Kidney (tissue), 14 donors: ENCODE measurements around the gene TULP4. TPM values are rescaled to one million over a fixed set of nuclear protein-coding genes. Genes with fewer than 3 reads are reported as not detected.

Experiments
- DNase-seq, 5 donors: peaks; one replicate each; pipeline ENCODE4 v3.0.0-alpha.2; 2013 to 2020
- FAIRE-seq: peaks from 2 replicates; lab custom pipeline; 2012; peaks lifted over from hg19 to GRCh38; lab: Jason Lieb, UNC
- H3K27ac ChIP-seq, 2 donors: one replicate each; pipeline ENCODE4 v1.7.0; 2013; ENCODE audit warnings: low read depth in 2 of 2, low read length in 2 of 2, inconsistent platforms in 1 of 2
- H3K27me3 ChIP-seq: one replicate; pipeline ENCODE4 v1.7.1; 2013; ENCODE audit warnings: low read length, inconsistent platforms; ENCODE audit not compliant: control insufficient read depth, insufficient read depth
- H3K36me3 ChIP-seq, 3 donors: one replicate each; pipeline versions ENCODE4 v1.7.0 to v1.7.1; 2013; ENCODE audit warnings: low read length in 3 of 3, control low read depth in 1 of 3, inconsistent platforms in 1 of 3; ENCODE audit not compliant: insufficient read depth in 3 of 3, control insufficient read depth in 2 of 3
- H3K4me1 ChIP-seq, 3 donors: one replicate each; pipeline versions ENCODE4 v1.7.0 to v1.7.1; 2013; ENCODE audit warnings: low read length in 3 of 3, inconsistent platforms in 1 of 3, low read depth in 1 of 3; ENCODE audit not compliant: control insufficient read depth in 2 of 3, insufficient read depth in 2 of 3
- H3K4me3 ChIP-seq, 3 donors: one replicate each; pipeline versions ENCODE4 v1.7.0 to v1.8.1; 2013; ENCODE audit warnings: low read length in 3 of 3, control low read depth in 1 of 3, inconsistent platforms in 1 of 3
- H3K9ac ChIP-seq, 3 donors: one replicate each; pipeline versions ENCODE4 v1.7.0 to v1.7.1; 2013; ENCODE audit warnings: low read length in 3 of 3, control low read depth in 1 of 3, inconsistent platforms in 1 of 3
- H3K9me3 ChIP-seq, 3 donors: one replicate each; pipeline versions ENCODE4 v1.7.0 to v1.7.1; 2013; ENCODE audit warnings: low read length in 3 of 3, control low read depth in 1 of 3, inconsistent platforms in 1 of 3; ENCODE audit not compliant: control insufficient read depth in 2 of 3, insufficient read depth in 1 of 3
- CTCF ChIP-seq: IDR thresholded peaks from 3 replicates; pipeline ENCODE4 v1.5.1; 2012; ENCODE audit warnings: mild to moderate bottlenecking, moderate library complexity, borderline replicate concordance; ENCODE audit not compliant: insufficient read depth; ENCODE audit errors: extremely low read depth
- intact Hi-C: fragments of 100-400 bp; cut with DNase I; formaldehyde crosslinking; loops from one replicate; pipeline ENCODE4 v1.11.1; 2022
- polyA plus RNA-seq: library from polyadenylated mRNA; stranded (reverse); fragments of 350-450 nt; fragmentation: Illumina TruSeq; extraction: RNeasy Lipid Tissue Mini Kit (QIAGEN cat#74804); gene quantifications from one replicate; pipeline ENCODE4 v1.2.3, GENCODE V29; 2014; ENCODE audit warnings: low read depth, low replicate concordance; ENCODE audit not compliant: insufficient read depth
- total RNA-seq: library from RNA; stranded (reverse); fragmentation: NEBNext Ultra II Directional; extraction: Animal tissue kit (Norgen Biotek cat#: 25700); gene quantifications from one replicate; pipeline ENCODE4 v1.2.1, GENCODE V29; 2021
- donor health status: control.
- donor health status: control.
- donor health status: control.
- donor health status: control.
- donor health status: control.
- donor health status: DM: yes; HTN: yes; CAD: no.
- donor health status: Normal renal cell carcinoma (clear cell type).

TULP4 gene
- total and polyA plus RNA-seq, 2 donors from 2014 or later, result 3.3 to 114 TPM

- DNase-seq (no peak), FAIRE-seq (no peak)
- TF ChIP-seq CTCF, result no peak
- Histone ChIP-seq H3K27me3 (no peaks in the 10 kb centered on the region), H3K27ac (no peak overlapping the region), H3K9ac (no peak overlapping the region), H3K4me3 (no peak overlapping the region), H3K4me1 (peaks cover 0 to 7% (median 5%) of the 10 kb centered on the region in 3 donors), H3K9me3 (no peaks in the 10 kb centered on the region), H3K36me3 (no peaks in the 10 kb centered on the region)
- intact Hi-C loops, result no loop called here
These were observed 8.0 kb upstream of the TULP4 start for GRCh38 chr6:158304254-158304653.

GRCh38 chr6:158309814-158310213 lies 2.5 kb upstream of the TULP4 start:
- Histone ChIP-seq H3K4me3 (no peak overlapping the region), H3K9ac (no peak overlapping the region), H3K27ac (no peak overlapping the region), H3K4me1 (no peaks in the 10 kb centered on the region), H3K9me3 (no peaks in the 10 kb centered on the region), H3K27me3 (no peaks in the 10 kb centered on the region), H3K36me3 (peaks cover 0 to 3% (median 0%) of the 10 kb centered on the region in 3 donors)
- intact Hi-C loops, result no loop called here
- FAIRE-seq (no peak), DNase-seq (no peak)
- TF ChIP-seq CTCF, result no peak

GRCh38 chr6:158311193-158311592 lies 1.1 kb upstream of the TULP4 start:
- intact Hi-C loops, result no loop called here
- Histone ChIP-seq H3K4me1 (no peaks in the 10 kb centered on the region), H3K9ac (no peak overlapping the region), H3K27me3 (no peaks in the 10 kb centered on the region), H3K4me3 (no peak overlapping the region), H3K27ac (no peak overlapping the region), H3K9me3 (no peaks in the 10 kb centered on the region), H3K36me3 (peaks cover 0 to 3% (median 0%) of the 10 kb centered on the region in 3 donors)
- FAIRE-seq (no peak), DNase-seq (no peak)
- TF ChIP-seq CTCF, result no peak

- no peak overlapping the region for H3K9ac ChIP-seq
- no peak for DNase-seq
- no peaks in the 10 kb centered on the region for H3K27me3 ChIP-seq
- no peak for FAIRE-seq
- H3K36me3 ChIP-seq, result peaks cover 0 to 3% (median 0%) of the 10 kb centered on the region in 3 donors
- no peak for TF ChIP-seq CTCF
- no peak overlapping the region for H3K4me3 ChIP-seq
- H3K9me3 ChIP-seq, result no peaks in the 10 kb centered on the region
- no peak overlapping the region for H3K27ac ChIP-seq
- intact Hi-C loops, result no loop called here
- no peaks in the 10 kb centered on the region for H3K4me1 ChIP-seq
These were observed 639 bp upstream of the TULP4 start for GRCh38 chr6:158311626-158312025.
